CD4-positive, alpha-beta T cell treated with Interleukin-4 for 4 hours (primary cell): Measurements from ENCODE around the gene PCGF2.

Experiments used
- DNase-seq: peaks from one replicate; pipeline ENCODE4 v3.0.0-alpha.2; 2020

PCGF2 gene

GRCh38 chr17:38751144-38751807 is 3.1 kb upstream of the PCGF2 start:
- no peak for DNase-seq

GRCh38 chr17:38750312-38751121 is 2.4 kb upstream of the PCGF2 start:
- no peak for DNase-seq

GRCh38 chr17:38750044-38750311 is 1.8 kb upstream of the PCGF2 start:
- no peak for DNase-seq

DNA sequence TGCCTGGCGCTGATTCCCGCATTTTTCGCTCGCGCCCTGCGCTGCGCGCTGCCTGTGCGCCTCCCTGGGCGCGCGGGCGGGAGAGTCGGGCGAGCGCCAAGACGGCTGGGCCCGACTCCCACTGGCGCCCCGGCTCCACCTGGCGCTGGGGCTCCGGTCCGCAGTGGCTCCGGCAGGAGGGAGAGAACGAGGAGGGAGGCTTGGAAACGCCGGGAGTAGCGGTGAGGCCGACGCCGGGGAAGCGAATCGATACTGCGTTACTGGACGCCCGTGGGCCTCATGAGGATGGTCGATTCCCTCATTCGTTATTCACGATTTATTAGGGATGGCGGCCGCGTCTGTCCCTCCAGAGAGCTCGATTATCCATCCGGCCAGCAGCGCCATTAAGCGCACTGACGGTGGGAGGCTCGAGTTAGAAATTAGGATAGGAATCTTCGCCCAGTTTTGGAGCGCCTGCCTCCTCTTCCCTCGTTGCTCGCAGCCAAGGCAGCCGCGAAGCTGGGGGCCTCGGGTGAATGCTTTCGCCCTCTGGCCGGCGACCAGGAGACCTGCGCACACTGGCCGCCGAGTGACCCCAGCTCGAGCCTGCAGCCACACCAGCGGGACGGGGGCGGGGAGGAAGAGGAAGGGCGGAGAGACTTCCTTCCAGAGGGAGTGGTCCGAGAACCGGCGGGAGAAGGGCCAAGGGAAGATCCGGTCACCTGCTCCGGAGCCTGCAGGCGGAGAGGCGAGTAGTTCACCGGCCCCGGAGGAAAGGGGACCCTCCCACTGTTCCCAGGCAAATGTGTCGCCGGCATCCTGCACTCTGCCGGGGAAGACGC is 1.3 kb upstream of the PCGF2 start:
- no peak for DNase-seq

DNA sequence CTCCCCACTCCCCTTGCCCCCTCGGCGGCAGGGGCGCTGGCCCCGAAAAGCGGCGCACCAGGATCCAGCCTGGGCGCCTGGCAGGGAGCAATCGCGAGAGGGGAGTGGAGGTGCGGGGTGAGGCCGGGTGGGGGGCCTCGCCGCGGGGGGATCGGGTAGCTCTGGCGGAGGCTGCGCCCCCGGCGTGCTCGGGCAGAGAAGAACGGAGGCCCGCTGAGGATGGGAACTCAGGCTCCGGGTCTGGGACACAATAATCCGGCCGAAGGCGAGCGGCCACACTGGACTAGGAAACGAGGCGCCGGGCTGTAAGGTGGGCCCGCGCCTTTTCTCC is 721 bp upstream of the PCGF2 start:
- no peak for DNase-seq

DNA sequence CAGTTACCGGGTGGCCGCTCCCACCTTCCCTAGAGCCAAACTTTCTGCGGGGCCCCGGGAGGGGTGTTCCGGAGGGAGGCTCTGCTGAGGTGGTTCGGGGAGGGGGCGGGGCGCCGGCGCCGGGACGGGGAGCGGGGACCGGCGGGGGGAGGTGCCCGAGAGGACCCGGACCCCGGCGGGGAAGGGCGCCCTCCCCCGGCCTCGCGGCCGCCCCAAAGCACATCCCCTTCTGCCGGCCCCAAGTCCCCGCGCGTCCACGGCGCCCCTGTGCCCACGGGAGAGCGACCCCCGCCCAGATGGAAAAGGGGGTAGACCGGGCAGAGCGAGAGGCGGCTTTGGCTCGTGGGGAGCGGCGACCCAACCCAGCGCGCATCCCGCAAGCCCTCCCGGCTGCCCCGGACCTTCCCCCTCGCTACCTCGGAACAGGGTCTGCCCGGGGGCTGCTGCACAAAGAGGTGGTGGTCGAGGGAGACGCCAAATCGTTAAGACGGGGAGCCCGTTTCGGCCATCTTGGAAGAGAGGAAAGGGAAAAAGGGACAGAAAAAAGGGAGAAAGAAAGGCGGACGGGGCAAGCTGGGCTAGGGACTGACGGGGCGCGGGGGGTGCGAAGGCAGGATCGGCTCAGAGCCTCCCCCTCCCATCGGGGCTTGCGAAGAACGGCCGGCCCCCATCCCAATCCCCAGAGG is 530 bp downstream of the PCGF2 start:
- DNase-seq, result no peak

GRCh38 chr17:38746849-38747462 is 1.2 kb downstream of the PCGF2 start:
- no peak for DNase-seq

DNA sequence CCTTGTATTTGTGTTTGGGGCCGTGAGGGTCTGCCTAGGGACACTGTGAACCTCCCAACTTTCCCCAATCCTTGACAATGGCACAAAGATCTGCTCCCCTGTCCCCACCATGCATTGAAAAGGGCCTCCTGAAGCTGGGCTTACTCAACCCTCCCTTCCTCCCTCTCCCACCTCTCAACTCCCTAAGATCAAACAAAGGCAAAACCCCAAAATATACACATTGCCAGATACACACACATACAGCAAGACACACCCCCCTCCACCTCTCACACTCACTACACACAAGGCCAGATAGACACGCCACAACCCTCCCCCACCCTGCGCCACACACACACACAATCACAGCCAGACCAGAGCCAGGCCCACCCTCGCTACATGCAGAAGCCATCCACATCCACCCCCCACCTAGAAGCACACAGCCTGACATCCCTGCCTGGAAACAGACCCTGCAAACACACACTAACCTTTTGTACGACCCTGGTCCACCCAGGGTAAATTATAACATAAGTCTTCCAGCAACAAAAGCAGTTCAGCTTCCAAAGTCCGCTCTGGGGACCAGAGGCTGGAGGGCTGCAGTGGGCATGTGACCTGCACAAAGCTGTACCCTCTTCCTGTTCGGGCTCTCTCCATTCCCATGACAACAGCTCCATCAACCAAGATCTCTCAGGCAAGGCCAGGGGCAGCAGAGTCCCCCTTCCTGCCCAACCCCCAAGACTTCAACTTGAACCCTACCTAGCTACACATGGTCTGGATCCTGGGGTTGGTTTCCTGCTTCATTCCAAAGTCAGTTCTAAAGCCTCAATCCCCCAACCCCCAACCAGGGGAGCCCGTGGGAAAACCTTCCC is 1.9 kb downstream of the PCGF2 start:
- DNase-seq, result no peak

- DNase-seq, result no peak
Measured at GRCh38 chr17:38745545-38745944, 2.6 kb downstream of the PCGF2 start.

GRCh38 chr17:38743556-38744171 is 4.5 kb downstream of the PCGF2 start:
- no peak for DNase-seq

DNA sequence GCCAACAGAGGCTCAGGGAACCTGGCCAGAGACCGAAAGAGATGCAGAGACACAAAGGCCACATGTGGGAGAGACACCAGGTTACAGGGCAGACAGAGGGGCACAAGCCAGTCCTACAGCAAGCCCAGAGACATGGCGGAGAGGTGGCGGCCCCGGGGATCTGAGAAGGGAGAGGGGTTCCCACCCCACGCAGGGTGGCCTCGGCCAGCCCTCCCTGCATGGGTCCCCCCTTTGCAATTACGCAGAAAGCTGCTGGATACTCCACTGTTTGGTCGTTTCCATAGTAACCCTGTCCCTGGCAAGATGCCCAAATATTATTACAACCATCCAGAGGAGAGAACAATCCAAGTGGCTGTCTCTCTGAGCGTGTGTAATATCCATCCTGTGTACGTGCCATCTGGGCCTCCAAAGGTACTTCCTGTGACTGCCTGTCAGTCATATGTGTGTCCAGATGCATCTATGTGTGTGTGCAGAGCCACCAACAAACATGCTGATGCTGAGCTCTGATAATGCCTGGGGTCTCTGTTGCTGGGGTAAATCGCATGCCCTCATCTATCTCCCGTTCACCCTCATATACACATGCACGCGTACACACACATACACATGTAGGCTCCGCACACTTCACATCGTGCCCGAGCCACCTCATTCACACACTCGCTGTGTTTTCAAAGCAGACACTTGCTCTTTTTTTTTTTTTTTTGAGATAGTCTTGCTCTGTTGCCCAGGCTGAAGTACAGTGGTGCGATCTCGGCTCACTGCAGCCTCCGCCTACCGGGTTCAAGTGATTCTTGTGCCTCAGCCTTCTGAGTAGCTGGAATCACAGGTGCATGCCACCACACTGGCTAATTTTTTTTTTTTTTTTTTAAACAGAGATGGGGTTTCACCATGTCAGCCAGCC is 5.5 kb downstream of the PCGF2 start:
- DNase-seq, result no peak

DNA sequence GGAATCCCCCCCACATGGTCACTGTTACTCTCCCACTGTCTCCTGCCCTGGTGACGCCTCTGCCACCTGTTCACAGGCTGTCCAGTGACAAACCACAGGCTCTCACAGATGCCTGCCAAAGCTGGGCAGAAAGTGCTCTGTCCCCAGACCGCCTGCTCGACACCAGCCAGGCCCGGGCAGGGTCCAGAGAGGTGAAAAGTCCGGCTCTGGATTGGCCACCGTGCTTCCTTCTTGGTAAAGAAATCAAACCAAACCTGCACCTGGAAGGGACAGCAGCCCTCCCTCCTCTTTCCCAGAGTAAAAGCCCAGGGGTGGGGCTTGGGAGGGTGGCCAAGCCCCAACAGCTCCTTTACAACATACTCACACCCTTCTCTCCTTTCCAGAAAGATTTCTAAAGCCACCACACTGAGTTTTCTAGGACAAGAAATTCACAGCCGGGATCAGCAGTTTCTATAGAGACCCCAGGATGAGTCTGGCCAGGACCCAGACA is 6.2 kb downstream of the PCGF2 start:
- no peak for DNase-seq

DNA sequence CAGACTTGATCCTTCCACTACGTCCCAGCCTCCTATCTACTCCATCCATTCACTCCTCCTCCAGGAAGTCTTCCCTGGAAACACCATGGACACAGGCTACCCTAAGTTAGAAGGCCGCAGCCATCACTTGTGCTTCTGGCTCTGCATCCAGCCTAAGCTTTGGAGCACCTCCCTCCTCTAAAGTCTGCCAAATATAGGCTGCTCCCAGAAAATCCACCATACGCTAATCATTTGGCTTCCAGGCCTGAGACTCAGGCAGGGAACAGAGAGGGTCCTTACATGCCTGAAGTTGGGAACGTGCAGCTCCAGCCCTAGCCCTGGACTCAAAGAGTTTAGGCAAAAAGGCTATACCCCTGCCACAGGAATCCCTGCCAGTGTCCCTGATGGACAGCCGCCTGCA is 6.7 kb downstream of the PCGF2 start:
- DNase-seq, result no peak

- no peak for DNase-seq
Measured at GRCh38 chr17:38740806-38741205, 7.3 kb downstream of the PCGF2 start.

- no peak for DNase-seq
Measured at GRCh38 chr17:38740044-38740443, 8.1 kb downstream of the PCGF2 start.

DNA sequence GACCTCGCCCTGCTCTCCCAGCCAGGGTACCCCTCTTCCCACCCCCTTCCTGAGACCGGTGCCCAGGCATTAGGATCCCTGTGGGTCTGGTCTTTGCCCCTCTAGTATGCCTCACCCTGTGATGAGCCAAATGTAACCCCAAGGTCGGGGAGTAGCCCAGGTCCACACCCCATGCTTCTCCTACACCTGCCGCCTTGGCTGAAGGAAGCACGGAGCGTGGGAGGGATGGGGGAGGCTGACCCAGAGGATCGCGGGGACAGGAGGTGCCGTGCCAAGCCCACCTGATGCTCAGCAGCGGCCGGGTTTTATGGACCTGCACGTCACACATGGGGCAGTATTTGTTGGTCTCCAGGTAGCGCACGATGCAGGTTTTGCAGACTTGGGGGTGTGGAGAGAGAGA is 8.8 kb downstream of the PCGF2 start:
- no peak for DNase-seq

- DNase-seq, result no peak
Measured at GRCh38 chr17:38738686-38739085, 9.4 kb downstream of the PCGF2 start.

GRCh38 chr17:38738007-38738662 is 10.0 kb downstream of the PCGF2 start:
- DNase-seq, result no peak

- peak; percentile 62 for DNase-seq
Measured at GRCh38 chr17:38735161-38735997, 12.8 kb downstream of the PCGF2 start.
